ENCODE results near the gene CATSPERD. TPM values are rescaled to one million over a fixed set of nuclear protein-coding genes. Genes with fewer than 3 reads are reported as not detected.
"Not testable (repeated sequence)": the region's sequence is repeated elsewhere in the genome, so short reads cannot be mapped to it uniquely, and the experiment has no call there.

The CATSPERD gene
- total and polyA plus RNA-seq, 8 donors, result not detected

GRCh38 chr19:5687360-5688198, 32.9 kb upstream of the CATSPERD start:
- DNase-seq, result peak in 1 of 2 donors; percentile 34
- 55 to 80% (median 58%) methylated on average over 16 to 76 of the region's 76 CpGs for WGBS, 5 donors

DNA sequence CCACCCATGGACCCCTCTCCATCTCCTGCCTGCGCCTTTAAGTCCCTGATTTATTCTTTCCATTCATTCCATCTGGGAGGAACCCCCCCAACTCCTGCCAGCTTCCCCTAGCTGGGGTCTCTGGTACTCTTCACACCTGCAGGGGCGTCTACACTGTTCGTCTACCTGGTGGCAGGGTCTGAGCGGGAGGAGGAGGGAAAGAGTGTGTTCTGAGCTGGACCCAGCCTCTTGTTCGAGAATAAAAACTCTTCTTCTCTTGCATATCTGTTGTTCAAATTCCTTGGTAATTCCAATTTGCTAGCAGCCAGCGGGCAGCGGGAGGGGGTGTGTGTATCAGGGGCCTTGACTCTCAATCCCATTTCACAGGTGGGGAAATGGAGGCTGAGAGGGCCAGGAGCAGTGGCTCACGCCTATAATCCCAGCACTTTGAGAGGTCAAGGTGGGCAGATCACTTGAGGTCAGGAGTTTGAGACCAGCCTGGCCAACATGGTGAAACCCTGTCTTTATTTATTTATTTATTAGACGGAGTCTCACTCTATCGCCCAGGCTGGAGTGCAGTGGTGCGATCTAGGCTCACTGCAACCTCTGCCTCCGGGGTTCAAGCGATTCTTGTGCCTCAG, 32.1 kb upstream of the CATSPERD start:
- H3K4me3 ChIP-seq; H3K27ac ChIP-seq; H3K27me3 ChIP-seq; intact Hi-C loops (cut with DNase I; ENCODE audit: low total_unique reads); H3K9me3 ChIP-seq: not testable (repeated sequence)
- Histone ChIP-seq H3K36me3 (peaks cover 18 to 20% (median 20%) of the 10 kb centered on the region in 4 donors), H3K4me1 (peaks cover 33 to 60% (median 49%) of the 10 kb centered on the region in 4 donors)
- 93 to 95% (median 94%) methylated on average over 12 to 13 of the region's 13 CpGs for WGBS, 5 donors
- DNase-seq, result peak in 1 of 2 donors; percentile 9

More at GRCh38 chr19:5687360-5688198, 32.9 kb upstream of the CATSPERD start:
- peak in 1 of 7 experiments; percentile 37 for TF ChIP-seq CTCF (IDR thresholded peaks at IDR 0.05)
- TF ChIP-seq EP300 (IDR thresholded peaks at IDR 0.05), result no peak
- no peak for TF ChIP-seq POLR2A (IDR thresholded peaks at IDR 0.05)
- TF ChIP-seq POLR2AphosphoS5 (IDR thresholded peaks at IDR 0.05), result no peak
- intact Hi-C loops (cut with DNase I; ENCODE audit: low total_unique reads), result no loop called here
- peaks cover 33 to 52% (median 42%) of the 10 kb centered on the region in 4 donors for H3K4me1 ChIP-seq
- H3K27me3 ChIP-seq, result no peaks in the 10 kb centered on the region
- H3K9me3 ChIP-seq, result no peaks in the 10 kb centered on the region
- H3K36me3 ChIP-seq, result peaks cover 10 to 12% (median 12%) of the 10 kb centered on the region in 4 donors
- peak overlapping the region; percentile 60 to 70 (median 65) for H3K4me3 ChIP-seq
- H3K27ac ChIP-seq, result peak overlapping the region; percentile 83 to 92 (median 88)

- Histone ChIP-seq H3K4me1 (peaks cover 33 to 69% (median 56%) of the 10 kb centered on the region in 4 donors), H3K27ac (peak within 1 kb of the TSS; percentile 77 to 95 (median 93)), H3K9me3 (no peaks in the 10 kb centered on the region), H3K4me3 (peak within 1 kb of the TSS; percentile 71 to 88 (median 78)), H3K36me3 (peaks cover 37 to 40% (median 39%) of the 10 kb centered on the region in 4 donors), H3K27me3 (no peaks in the 10 kb centered on the region)
- peak; percentile 99 for DNase-seq
- TF ChIP-seq CTCF (IDR thresholded peaks at IDR 0.05) (peak in 5 of 7 experiments; percentile 91 to 99 (median 97)), POLR2AphosphoS5 (IDR thresholded peaks at IDR 0.05) (peak; percentile 91 to 99 (median 97)), EP300 (IDR thresholded peaks at IDR 0.05) (no peak), POLR2A (IDR thresholded peaks at IDR 0.05) (peak in 2 of 4 donors; percentile 26 to 48)
- intact Hi-C loops (cut with DNase I; ENCODE audit: low total_unique reads), result no loop called here
- WGBS, 5 donors, result 0 to 1% (median 1%) methylated on average over 16 to 73 of the region's 73 CpGs
These were observed 30.1 kb upstream of the CATSPERD start, which contains the start of gene RPL36 for GRCh38 chr19:5690125-5690954. Gene RPL36, plus strand, starts transcription at chr19:5690295. Its CDS starts 213 bp downstream, at chr19:5690508.

DNA sequence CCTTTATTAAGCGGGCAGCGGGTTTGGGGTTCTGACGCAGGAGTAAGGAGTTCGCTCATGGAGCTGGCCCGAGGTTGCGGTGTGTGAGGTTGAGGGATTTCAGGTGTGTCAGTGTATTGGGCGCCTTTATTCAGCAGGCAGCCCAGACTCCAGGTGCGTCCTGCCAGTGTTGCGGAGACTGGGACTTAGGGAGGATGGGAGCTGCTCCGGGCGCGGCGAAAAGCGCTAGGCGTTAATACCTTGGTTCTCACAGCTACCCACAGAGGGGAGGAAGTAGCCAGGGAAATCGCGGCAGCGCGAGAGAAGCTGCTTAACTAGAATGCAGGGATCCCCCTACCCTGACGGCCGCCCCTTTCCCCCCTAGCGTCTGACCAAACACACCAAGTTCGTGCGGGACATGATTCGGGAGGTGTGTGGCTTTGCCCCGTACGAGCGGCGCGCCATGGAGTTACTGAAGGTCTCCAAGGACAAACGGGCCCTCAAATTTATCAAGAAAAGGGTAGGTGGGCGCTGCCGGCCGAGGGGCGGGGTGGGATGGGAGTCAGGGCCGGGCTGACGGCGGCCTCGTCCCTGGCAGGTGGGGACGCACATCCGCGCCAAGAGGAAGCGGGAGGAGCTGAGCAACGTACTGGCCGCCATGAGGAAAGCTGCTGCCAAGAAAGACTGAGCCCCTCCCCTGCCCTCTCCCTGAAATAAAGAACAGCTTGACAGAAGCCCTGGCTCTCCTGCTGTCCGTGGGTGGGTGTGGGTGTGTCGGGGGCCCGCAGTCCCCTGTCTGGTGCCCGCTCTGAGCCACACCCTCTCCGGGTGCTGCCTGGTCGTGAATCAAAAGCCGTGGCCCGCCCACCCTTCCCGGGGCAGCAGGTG, 29.2 kb upstream of the CATSPERD start:
- Histone ChIP-seq H3K27ac (peak overlapping the region; percentile 77 to 95 (median 93)), H3K4me1 (peaks cover 31 to 65% (median 53%) of the 10 kb centered on the region in 4 donors), H3K4me3 (peak overlapping the region; percentile 71 to 88 (median 78)), H3K36me3 (peaks cover 45 to 48% (median 48%) of the 10 kb centered on the region in 4 donors), H3K27me3 (no peaks in the 10 kb centered on the region), H3K9me3 (no peaks in the 10 kb centered on the region)
- WGBS, 5 donors, result 2% methylated on average over 28 to 54 of the region's 54 CpGs
- intact Hi-C loops (cut with DNase I; ENCODE audit: low total_unique reads), result no loop called here
- no peak for TF ChIP-seq POLR2A (IDR thresholded peaks at IDR 0.05)
- no peak for TF ChIP-seq EP300 (IDR thresholded peaks at IDR 0.05)
- no peak for TF ChIP-seq CTCF (IDR thresholded peaks at IDR 0.05)
- TF ChIP-seq POLR2AphosphoS5 (IDR thresholded peaks at IDR 0.05), result peak in 1 of 3 donors; percentile 15
- DNase-seq, result peak; percentile 66 to 85
